Measurements from ENCODE around the gene BMPR1A. TPM values are rescaled to one million over a fixed set of nuclear protein-coding genes. Genes with fewer than 3 reads are reported as not detected.

The BMPR1A gene
- total RNA-seq, 1 experiment from 2014 or later, result 94.3 TPM

DNA sequence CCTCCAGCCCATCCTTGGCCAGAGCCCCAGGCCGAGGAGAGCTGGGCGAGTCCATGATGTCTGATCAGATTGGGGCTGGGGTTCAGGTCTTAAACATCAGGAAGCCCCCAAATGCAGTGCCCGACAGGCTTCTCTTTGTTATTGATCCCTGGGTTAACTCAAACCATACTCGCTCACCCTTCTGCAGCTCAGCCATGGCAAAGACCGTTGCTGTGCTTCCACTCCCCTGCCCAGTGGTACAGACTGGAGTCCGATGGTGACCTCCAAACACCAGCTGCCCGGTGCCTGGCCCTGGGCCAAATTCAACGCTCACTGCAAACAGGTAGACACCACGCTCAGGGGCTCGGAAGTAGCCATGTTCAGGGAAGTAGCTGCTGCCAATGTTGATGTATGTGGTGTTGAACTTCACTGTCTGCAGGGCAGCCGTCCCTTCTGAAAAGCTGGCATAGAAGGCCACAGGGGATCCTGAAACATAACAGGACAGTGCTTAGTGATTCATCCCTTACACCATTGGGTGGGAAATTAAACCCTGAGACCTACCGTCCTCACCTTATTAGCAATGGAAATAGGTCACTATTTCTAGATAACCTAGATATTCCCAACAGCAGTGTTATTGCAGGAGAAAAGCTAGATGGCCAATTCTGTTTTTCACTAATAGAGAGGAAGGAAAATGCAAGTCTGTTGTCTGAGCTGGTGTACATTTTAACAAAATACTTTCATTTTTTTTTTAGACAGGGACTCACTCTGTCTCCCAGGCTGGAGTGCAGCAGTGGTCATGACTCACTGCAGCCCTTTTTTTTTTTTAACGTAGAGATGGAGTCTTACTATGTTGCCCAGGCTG is 180.5 kb downstream of the BMPR1A start:
- ChIA-PET POLR2A (interaction anchor here (0.6 kb wide), 1 partner anchor 25 kb away, joined by 3 read pairs; no protein-coding TSS in a partner anchor), CTCF (interaction anchor here (0.7 kb wide), 1 partner anchor 274 kb away, joined by 3 read pairs; no protein-coding TSS in a partner anchor)
- intact Hi-C loops (cut with micrococcal nuclease; ENCODE audit: unreplicated experiment), result no loop called here

DNA sequence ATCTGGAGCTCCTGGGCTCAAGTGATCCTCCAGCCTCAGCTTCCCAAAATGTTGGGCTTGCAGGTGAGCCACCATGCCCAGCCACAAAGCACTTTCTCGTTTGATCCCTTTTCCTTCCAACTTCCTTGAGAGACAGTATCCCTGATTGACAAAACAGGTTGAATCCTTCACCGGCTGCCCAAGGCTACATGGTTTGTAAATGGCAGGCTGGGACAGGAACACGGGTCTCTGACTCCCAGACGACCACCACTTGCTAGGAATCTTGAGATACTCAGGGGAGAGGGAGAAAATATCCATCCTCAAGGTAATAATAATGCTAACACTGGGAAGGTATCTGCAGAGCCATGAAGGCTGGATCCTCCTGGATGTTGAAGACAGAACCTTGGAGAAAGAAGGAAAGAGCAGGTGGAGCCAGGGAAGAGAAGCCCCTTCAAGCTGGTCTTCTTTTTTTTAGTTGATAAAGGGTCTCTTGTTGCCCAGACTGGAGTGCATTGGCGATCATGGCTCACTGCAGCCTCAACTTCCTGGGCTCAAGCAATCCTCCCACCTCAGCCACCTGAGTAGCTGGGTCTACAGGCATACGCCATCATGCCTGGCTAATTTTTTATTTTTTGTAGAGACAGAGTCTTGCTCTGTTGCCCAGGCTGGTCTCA is 181.2 kb downstream of the BMPR1A start:
- H3K4me1 ChIP-seq (ENCODE audit: control insufficient read depth, insufficient read depth, low read length), result no peaks in the 10 kb centered on the region
- H3K27ac ChIP-seq (ENCODE audit: low read length), result no peak overlapping the region
- no TSS peak for BruUV-seq (replicated peaks)
- H3K36me3 ChIP-seq (ENCODE audit: control insufficient read depth, insufficient read depth, low read length), result no peaks in the 10 kb centered on the region
- no peak for TF ChIP-seq POLR2AphosphoS5 (IDR thresholded peaks at IDR 0.05; ENCODE audit: low read depth, low read length)
- TF ChIP-seq TCF7L2 (IDR thresholded peaks at IDR 0.05; ENCODE audit: low read depth, low read length), result no peak
- TF ChIP-seq SIN3A (IDR thresholded peaks at IDR 0.05; ENCODE audit: borderline replicate concordance, insufficient read depth, low read depth, low read length), result no peak
- TF ChIP-seq, protein P1, sequence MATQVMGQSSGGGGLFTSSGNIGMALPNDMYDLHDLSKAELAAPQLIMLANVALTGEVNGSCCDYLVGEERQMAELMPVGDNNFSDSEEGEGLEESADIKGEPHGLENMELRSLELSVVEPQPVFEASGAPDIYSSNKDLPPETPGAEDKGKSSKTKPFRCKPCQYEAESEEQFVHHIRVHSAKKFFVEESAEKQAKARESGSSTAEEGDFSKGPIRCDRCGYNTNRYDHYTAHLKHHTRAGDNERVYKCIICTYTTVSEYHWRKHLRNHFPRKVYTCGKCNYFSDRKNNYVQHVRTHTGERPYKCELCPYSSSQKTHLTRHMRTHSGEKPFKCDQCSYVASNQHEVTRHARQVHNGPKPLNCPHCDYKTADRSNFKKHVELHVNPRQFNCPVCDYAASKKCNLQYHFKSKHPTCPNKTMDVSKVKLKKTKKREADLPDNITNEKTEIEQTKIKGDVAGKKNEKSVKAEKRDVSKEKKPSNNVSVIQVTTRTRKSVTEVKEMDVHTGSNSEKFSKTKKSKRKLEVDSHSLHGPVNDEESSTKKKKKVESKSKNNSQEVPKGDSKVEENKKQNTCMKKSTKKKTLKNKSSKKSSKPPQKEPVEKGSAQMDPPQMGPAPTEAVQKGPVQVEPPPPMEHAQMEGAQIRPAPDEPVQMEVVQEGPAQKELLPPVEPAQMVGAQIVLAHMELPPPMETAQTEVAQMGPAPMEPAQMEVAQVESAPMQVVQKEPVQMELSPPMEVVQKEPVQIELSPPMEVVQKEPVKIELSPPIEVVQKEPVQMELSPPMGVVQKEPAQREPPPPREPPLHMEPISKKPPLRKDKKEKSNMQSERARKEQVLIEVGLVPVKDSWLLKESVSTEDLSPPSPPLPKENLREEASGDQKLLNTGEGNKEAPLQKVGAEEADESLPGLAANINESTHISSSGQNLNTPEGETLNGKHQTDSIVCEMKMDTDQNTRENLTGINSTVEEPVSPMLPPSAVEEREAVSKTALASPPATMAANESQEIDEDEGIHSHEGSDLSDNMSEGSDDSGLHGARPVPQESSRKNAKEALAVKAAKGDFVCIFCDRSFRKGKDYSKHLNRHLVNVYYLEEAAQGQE (IDR thresholded peaks at IDR 0.05; ENCODE audit: insufficient read depth in 1 of 2, low read depth in 2 of 2, low read length in 1 of 2), result no peak
- TF ChIP-seq, protein P2, sequence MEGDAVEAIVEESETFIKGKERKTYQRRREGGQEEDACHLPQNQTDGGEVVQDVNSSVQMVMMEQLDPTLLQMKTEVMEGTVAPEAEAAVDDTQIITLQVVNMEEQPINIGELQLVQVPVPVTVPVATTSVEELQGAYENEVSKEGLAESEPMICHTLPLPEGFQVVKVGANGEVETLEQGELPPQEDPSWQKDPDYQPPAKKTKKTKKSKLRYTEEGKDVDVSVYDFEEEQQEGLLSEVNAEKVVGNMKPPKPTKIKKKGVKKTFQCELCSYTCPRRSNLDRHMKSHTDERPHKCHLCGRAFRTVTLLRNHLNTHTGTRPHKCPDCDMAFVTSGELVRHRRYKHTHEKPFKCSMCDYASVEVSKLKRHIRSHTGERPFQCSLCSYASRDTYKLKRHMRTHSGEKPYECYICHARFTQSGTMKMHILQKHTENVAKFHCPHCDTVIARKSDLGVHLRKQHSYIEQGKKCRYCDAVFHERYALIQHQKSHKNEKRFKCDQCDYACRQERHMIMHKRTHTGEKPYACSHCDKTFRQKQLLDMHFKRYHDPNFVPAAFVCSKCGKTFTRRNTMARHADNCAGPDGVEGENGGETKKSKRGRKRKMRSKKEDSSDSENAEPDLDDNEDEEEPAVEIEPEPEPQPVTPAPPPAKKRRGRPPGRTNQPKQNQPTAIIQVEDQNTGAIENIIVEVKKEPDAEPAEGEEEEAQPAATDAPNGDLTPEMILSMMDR (IDR thresholded peaks at IDR 0.05), result no peak
- DNase-seq (ENCODE audit: low read depth, low spot score) (no peak), ATAC-seq (no peak)
- H3K4me3 ChIP-seq (ENCODE audit: low read depth in 2 of 2, low read length in 2 of 2), result no peak overlapping the region
- in situ Hi-C loops (cut with HindIII; ENCODE audit: low pct_unique_long_range_greater_than_20kb, low sequenced_read_pairs) (no loop called here), intact Hi-C loops (cut with micrococcal nuclease; ENCODE audit: unreplicated experiment) (no loop called here)
- ChIA-PET POLR2A (interaction anchor here (0.6 kb wide), 1 partner anchor 25 kb away, joined by 3 read pairs; no protein-coding TSS in a partner anchor), CTCF (interaction anchor here (0.7 to 2.2 kb wide), 3 partner anchors 22 to 274 kb away, joined by 3 to 43 read pairs (median 3); no protein-coding TSS in a partner anchor)
- H3K27me3 ChIP-seq (ENCODE audit: control insufficient read depth, insufficient read depth, low read length), result no peaks in the 10 kb centered on the region
- no peaks in the 10 kb centered on the region for H3K9me3 ChIP-seq (ENCODE audit: control insufficient read depth, insufficient read depth, low read depth, low read length)

More for the DNA sequence above, 180.5 kb downstream of the BMPR1A start:
- in situ Hi-C loops (cut with HindIII; ENCODE audit: low pct_unique_long_range_greater_than_20kb, low sequenced_read_pairs), result no loop called here
- no peak for DNase-seq (ENCODE audit: low read depth, low spot score)
- BruUV-seq (replicated peaks), result no TSS peak
- no peaks in the 10 kb centered on the region for H3K27me3 ChIP-seq (ENCODE audit: control insufficient read depth, insufficient read depth, low read length)
- H3K4me1 ChIP-seq (ENCODE audit: control insufficient read depth, insufficient read depth, low read length), result no peaks in the 10 kb centered on the region
- H3K27ac ChIP-seq (ENCODE audit: low read length), result no peak overlapping the region
- H3K9me3 ChIP-seq (ENCODE audit: control insufficient read depth, insufficient read depth, low read depth, low read length), result no peaks in the 10 kb centered on the region
- no peaks in the 10 kb centered on the region for H3K36me3 ChIP-seq (ENCODE audit: control insufficient read depth, insufficient read depth, low read length)
- no peak overlapping the region for H3K4me3 ChIP-seq (ENCODE audit: low read depth in 2 of 2, low read length in 2 of 2)
- no peak for ATAC-seq
- TF ChIP-seq, protein P2 (IDR thresholded peaks at IDR 0.05), result no peak
- TF ChIP-seq TCF7L2 (IDR thresholded peaks at IDR 0.05; ENCODE audit: low read depth, low read length) (no peak), SIN3A (IDR thresholded peaks at IDR 0.05; ENCODE audit: borderline replicate concordance, insufficient read depth, low read depth, low read length) (no peak), POLR2AphosphoS5 (IDR thresholded peaks at IDR 0.05; ENCODE audit: low read depth, low read length) (no peak)
- TF ChIP-seq, protein P1 (IDR thresholded peaks at IDR 0.05; ENCODE audit: insufficient read depth in 1 of 2, low read depth in 2 of 2, low read length in 1 of 2), result no peak

All from Panc1 (cell line).